Activated CD4-positive, CD25-positive, alpha-beta regulatory T cell (primary cell): ENCODE results near the gene FAM13A.

Experiments
- DNase-seq, 4 experiments: peaks; one replicate each; lab custom pipeline; 2025; lab: John Stamatoyannopoulos, UW

Gene FAM13A

GRCh38 chr4:88771883-88772450, 285.0 kb downstream of the FAM13A start:
- DNase-seq = no peak

GRCh38 chr4:88765729-88766128, 291.3 kb downstream of the FAM13A start:
- no peak for DNase-seq

GRCh38 chr4:88763075-88763474, 293.9 kb downstream of the FAM13A start:
- no peak for DNase-seq

GRCh38 chr4:88761861-88762523, 295.0 kb downstream of the FAM13A start:
- DNase-seq = no peak

- DNase-seq = no peak
Observed at GRCh38 chr4:88761342-88761741, 295.6 kb downstream of the FAM13A start.

- no peak for DNase-seq
Observed at GRCh38 chr4:88759895-88760290, 297.1 kb downstream of the FAM13A start.

GRCh38 chr4:88759039-88759894, 297.7 kb downstream of the FAM13A start:
- no peak for DNase-seq

GRCh38 chr4:88758264-88758663, 298.7 kb downstream of the FAM13A start:
- no peak for DNase-seq

GRCh38 chr4:88757776-88758175, 299.2 kb downstream of the FAM13A start:
- DNase-seq = no peak

GRCh38 chr4:88757067-88757466, 299.9 kb downstream of the FAM13A start:
- DNase-seq = no peak

GRCh38 chr4:88756149-88756548, 300.8 kb downstream of the FAM13A start:
- DNase-seq = no peak

GRCh38 chr4:88755454-88755853, 301.5 kb downstream of the FAM13A start:
- no peak for DNase-seq

- DNase-seq = no peak
Observed at GRCh38 chr4:88754796-88755195, 302.2 kb downstream of the FAM13A start.

- DNase-seq = no peak
Observed at GRCh38 chr4:88753658-88754571, 303.1 kb downstream of the FAM13A start.

GRCh38 chr4:88752754-88753153, 304.2 kb downstream of the FAM13A start:
- DNase-seq = no peak

- no peak for DNase-seq
Observed at GRCh38 chr4:88752076-88752463, 304.9 kb downstream of the FAM13A start.

- DNase-seq = no peak
Observed at GRCh38 chr4:88751258-88752075, 305.5 kb downstream of the FAM13A start.

GRCh38 chr4:88750369-88750768, 306.6 kb downstream of the FAM13A start:
- no peak for DNase-seq

- DNase-seq = no peak
Observed at GRCh38 chr4:88747351-88747750, 309.6 kb downstream of the FAM13A start.

- no peak for DNase-seq
Observed at GRCh38 chr4:88746206-88746605, 310.8 kb downstream of the FAM13A start.

- DNase-seq = no peak
Observed at GRCh38 chr4:88745581-88746163, 311.3 kb downstream of the FAM13A start.
